GM12874 (cell line): ENCODE measurements around the gene TRIM9.

Experiments used
- TF ChIP-seq, protein P1 (sequence below): IDR thresholded peaks from 2 replicates; pipeline ENCODE4 v1.5.1; 2011; ENCODE audit warnings: low read depth, mild to moderate bottlenecking, control low read depth, low read length, moderate library complexity; ENCODE audit not compliant: insufficient read depth

TRIM9 gene

DNA sequence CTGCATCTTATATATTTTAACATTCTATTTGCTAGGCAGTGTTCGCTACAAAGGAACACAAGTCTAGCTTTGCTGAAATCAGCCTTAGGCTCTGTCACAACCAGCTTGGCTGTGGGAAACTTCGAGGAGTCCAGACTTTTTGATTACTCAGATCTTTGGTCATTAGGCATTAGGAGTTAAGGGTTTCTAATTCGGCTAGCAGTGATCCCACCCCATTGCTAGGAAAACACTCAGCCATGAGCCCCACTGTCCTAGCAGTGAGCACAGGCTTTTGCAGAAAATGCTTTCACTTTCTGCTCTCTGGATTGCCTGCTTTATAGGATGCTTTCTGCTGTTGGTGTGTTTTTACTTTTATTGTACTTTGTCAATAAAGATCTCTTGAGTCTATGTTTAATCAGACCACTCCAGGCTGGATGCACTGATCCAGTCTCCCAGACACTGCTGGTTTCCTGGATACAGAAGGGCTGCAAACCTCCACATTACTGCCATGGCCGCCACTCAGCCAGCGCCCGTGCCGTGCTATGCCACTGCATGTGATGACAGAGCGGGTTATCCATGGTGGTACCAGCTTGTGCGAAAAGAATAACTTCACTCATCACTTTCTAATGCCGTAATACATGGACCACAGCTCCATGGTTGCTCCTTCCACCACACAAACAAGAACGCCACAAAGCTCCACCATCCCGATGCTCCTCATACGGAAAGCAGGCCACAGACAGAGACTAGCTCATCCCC is 109.6 kb downstream of the TRIM9 start:
- TF ChIP-seq, protein P1, sequence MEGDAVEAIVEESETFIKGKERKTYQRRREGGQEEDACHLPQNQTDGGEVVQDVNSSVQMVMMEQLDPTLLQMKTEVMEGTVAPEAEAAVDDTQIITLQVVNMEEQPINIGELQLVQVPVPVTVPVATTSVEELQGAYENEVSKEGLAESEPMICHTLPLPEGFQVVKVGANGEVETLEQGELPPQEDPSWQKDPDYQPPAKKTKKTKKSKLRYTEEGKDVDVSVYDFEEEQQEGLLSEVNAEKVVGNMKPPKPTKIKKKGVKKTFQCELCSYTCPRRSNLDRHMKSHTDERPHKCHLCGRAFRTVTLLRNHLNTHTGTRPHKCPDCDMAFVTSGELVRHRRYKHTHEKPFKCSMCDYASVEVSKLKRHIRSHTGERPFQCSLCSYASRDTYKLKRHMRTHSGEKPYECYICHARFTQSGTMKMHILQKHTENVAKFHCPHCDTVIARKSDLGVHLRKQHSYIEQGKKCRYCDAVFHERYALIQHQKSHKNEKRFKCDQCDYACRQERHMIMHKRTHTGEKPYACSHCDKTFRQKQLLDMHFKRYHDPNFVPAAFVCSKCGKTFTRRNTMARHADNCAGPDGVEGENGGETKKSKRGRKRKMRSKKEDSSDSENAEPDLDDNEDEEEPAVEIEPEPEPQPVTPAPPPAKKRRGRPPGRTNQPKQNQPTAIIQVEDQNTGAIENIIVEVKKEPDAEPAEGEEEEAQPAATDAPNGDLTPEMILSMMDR = no peak

DNA sequence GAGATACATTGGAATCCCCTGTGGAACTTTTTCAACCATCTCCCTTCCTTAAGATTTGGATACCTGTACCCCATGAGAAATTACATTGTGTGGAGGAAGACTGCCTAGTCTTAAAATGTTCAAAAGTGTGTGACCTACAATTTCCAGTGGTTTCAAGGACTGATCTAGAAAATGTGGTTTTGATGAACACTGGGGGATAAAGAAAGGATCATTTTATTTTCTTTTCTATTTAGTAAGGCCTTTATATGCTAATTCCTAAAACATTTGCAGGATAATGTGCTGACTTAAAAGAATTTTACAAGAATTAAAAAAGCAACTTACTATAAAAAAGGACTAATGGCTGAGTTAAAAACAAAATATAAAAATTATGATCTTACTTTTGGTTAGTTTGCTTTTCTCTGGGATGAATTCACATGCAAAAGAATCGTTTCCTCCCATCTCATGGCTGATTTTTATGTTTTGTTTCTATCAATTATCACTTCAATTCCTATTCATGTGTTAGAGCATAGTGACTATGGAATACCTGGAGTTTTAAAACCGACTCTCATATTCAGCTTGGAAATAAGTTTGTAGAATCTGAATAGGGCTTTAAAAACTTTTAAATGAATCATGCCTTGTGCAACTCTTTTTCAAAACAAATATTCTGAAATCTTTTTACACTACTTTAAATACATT is 110.7 kb downstream of the TRIM9 start:
- TF ChIP-seq, protein P1 = no peak

DNA sequence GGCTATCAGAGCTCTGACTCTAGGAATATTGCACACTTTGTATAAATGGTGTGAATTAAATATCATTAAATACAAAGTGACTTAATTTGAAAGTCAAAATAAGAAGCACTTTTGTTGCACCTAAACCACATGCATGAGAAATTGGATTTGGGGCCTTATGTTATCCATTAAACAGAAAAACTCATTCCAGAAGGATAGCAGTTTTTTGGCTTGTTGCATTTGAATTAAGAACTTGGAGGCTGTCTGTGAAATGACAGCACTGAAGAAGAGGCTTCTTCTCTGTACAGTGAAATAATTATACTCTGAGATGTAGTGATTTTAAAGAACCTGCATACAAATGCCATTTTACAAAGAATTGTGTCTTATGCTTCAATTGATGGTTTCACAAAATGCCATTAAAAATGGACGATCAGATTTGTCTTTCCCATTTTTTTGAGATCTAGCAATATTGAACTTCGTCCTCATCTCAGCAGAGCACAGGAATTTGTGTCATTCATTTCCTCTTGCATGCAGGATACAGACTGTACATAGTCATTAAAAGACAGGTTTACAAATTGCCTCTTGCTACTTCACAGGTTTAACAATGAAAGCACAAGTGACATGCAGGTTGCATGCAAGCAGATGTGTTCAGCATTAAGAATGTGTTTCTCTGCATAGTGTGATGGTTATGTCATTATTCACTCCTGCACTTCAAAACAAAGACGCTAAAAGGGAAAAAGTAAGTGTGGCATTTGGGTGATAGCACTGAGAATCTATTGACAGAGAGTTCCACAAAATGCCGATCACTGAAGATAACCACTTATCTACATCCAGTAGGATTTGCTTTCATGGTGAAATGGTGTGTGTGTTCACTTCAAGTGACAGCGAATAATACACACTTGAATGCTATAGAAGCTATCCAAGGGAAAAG is 114.7 kb downstream of the TRIM9 start:
- TF ChIP-seq, protein P1 = no peak

DNA sequence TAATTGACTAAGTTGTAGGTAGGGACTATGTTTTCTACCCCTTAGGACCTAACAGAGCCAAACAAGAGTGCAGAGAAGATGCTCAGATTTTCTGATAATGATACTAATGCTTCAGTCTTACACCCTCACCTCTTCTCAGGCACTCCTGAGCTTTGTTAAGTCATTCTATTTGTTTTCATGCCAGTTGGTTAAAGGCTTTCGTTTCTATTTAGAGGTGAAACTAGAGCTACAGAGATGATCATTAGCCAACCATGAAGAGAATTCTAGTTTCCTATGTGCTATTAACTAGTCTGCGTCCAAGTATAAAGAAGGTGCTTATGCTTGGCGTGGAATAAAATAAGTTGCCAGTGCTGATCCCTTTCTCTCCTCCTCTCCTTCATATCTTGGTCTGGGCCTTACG is 116.0 kb downstream of the TRIM9 start:
- TF ChIP-seq, protein P1 = no peak

DNA sequence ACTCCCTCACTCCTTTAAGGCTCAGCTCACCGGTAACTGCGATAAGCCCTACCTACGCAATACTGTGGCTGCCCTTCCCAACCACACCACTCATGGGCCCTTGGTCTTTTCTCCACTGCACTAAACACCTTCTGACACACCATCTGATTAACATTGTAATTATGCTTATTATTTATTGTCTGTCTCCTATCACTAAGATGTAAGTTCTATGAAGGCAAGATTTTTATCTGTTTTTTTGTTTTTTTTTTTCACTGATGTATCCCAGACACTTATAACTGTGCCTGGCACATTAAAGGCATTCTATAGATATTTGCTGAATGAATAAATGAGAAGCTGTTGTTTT is 116.4 kb downstream of the TRIM9 start:
- TF ChIP-seq, protein P1 = no peak

DNA sequence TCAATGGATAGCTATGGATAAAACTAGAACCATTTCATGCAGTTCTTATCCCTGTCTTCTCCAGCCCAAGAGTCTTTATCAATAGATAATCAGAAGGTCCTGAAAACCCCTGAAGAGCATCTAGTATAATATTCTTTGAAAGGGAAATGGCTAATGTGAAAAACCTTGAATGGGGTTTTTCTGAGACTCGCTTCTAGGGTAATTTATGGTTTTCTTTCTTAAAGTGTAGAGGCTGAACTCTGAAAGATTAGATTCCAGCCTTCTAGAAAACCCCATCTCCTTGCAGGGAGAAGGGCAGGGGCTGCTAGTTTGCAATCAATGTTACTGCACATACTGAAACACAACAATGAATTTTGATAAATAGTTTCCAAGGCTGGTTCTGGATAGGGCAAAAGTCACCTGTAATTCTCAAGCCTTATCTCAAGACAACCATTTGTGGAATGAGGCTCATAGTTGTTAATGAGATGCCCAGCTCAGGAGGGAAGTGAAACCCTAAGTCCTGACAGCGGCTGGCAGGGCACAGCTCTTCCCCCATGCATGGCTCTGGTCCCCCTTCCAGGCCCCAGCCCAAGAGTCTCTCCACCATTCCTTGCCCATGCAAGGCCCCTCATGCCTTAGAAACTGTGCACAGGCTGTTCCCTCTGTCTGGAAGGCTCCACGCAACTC is 116.9 kb downstream of the TRIM9 start:
- TF ChIP-seq, protein P1 = no peak

DNA sequence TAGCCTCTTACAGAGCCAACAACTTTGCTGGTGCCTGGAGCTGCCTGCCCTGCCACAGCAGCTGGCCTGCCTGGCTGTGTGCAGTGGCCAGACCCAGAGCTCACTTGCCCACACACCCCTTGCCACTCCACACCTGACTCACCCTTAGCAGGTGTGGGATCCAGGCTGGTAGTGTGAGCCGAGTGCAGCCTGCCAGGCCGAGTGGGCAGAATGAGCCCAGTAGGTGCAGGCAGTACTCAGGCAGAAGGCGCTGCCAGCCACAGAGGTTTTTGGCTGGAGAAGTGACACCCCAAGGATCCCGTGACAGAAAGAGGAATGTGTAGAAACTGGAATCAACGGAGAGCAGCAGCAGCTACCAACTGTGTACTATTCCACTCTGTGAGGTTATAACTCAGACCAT is 120.8 kb downstream of the TRIM9 start:
- TF ChIP-seq, protein P1 = no peak
